Chondrocyte (in vitro differentiated cells): ENCODE data around the gene ANO2. TPM values are rescaled to one million over a fixed set of nuclear protein-coding genes. Genes with fewer than 3 reads are reported as not detected.

Experiments used
- DNase-seq: peaks from one replicate; pipeline ENCODE4 v3.0.0; 2021; ENCODE audit warnings: mixed read lengths, low spot score
- H3K27ac Mint-ChIP-seq: one replicate; pipeline ENCODE4 v1.8.0; 2021; ENCODE audit warnings: mild to moderate bottlenecking, moderate library complexity, mixed read lengths; ENCODE audit not compliant: unreplicated experiment
- H3K27me3 Mint-ChIP-seq: 2 replicates; pipeline ENCODE4 v1.8.0; 2021; ENCODE audit warnings: low read depth, mixed read lengths
- H3K36me3 Mint-ChIP-seq: 2 replicates; pipeline ENCODE4 v1.8.0; 2021; ENCODE audit warnings: low read depth, mixed read lengths
- H3K4me1 Mint-ChIP-seq: 2 replicates; pipeline ENCODE4 v1.8.0; 2021; ENCODE audit warnings: low read depth, mild to moderate bottlenecking, mixed read lengths
- H3K4me3 Mint-ChIP-seq: one replicate; pipeline ENCODE4 v1.8.0; 2021; ENCODE audit warnings: mild to moderate bottlenecking, moderate library complexity, mixed read lengths; ENCODE audit not compliant: unreplicated experiment
- H3K9me3 Mint-ChIP-seq: 2 replicates; pipeline ENCODE4 v1.8.0; 2021; ENCODE audit warnings: low read depth, mixed read lengths
- total RNA-seq: library from RNA; stranded (reverse); gene quantifications from 3 replicates; pipeline ENCODE4 v1.2.1, GENCODE V29; 2021
- TF ChIP-seq, protein P1 (sequence below): fragments of 200-600 bp; sonication (generic); IDR thresholded peaks from 2 replicates; pipeline ENCODE4 v1.5.0; 2021; ENCODE audit warnings: antibody characterized with exemption, mild to moderate bottlenecking, moderate library complexity

Gene ANO2
- total RNA-seq, 1 donor from 2014 or later, result 0.47 TPM

DNA sequence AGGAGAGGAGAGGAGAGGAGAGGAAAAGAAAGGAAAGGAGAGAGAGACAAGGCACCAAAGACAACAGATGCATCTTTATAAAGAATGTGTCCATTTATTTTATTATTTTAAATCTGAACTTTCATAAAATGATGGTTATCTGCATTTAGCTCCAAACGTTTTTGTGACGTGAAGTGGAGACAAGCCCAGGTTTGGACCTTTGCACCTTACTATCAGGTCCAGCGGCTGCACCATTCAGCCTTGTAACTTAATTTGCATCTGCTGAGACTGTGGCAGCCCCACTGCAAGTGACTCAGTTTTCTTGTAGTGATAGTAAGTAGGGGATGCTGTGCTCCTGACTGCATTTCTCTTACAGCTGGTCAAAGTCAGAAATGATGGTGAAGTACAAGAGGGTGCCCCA is 382.5 kb downstream of the ANO2 start:
- DNase-seq, result no peak
- H3K27ac Mint-ChIP-seq, result no peak overlapping the region
- peaks cover 3% of the 10 kb centered on the region for H3K9me3 Mint-ChIP-seq
- H3K4me1 Mint-ChIP-seq, result peaks cover 34% of the 10 kb centered on the region
- no peak overlapping the region for H3K4me3 Mint-ChIP-seq
- peaks cover 8% of the 10 kb centered on the region for H3K27me3 Mint-ChIP-seq
- no peaks in the 10 kb centered on the region for H3K36me3 Mint-ChIP-seq
- TF ChIP-seq, protein P1, sequence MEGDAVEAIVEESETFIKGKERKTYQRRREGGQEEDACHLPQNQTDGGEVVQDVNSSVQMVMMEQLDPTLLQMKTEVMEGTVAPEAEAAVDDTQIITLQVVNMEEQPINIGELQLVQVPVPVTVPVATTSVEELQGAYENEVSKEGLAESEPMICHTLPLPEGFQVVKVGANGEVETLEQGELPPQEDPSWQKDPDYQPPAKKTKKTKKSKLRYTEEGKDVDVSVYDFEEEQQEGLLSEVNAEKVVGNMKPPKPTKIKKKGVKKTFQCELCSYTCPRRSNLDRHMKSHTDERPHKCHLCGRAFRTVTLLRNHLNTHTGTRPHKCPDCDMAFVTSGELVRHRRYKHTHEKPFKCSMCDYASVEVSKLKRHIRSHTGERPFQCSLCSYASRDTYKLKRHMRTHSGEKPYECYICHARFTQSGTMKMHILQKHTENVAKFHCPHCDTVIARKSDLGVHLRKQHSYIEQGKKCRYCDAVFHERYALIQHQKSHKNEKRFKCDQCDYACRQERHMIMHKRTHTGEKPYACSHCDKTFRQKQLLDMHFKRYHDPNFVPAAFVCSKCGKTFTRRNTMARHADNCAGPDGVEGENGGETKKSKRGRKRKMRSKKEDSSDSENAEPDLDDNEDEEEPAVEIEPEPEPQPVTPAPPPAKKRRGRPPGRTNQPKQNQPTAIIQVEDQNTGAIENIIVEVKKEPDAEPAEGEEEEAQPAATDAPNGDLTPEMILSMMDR, result no peak

DNA sequence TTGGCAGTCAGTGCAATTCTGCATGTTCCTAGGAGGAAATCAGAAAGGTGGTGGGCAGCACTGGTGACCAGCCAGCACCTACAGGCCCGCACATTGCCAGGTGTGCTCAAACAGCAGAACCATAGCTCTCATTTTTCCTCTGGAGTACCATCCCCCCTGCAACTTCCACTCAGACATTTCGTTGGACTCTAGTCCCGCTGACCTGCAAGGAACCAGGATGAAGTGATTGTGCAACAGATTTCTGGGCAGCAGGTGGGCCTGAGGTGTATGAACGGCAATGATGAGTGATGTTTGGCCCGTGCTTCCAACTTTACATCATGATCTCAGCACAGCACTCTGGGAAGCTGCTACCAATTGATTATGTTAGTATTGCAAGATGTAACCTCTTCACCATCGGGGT is 383.2 kb downstream of the ANO2 start:
- TF ChIP-seq, protein P1, result no peak
- Mint-ChIP-seq H3K27ac (no peak overlapping the region), H3K4me3 (no peak overlapping the region), H3K36me3 (no peaks in the 10 kb centered on the region), H3K4me1 (peaks cover 27% of the 10 kb centered on the region), H3K9me3 (peaks cover 3% of the 10 kb centered on the region), H3K27me3 (peaks cover 6% of the 10 kb centered on the region)
- DNase-seq, result no peak

DNA sequence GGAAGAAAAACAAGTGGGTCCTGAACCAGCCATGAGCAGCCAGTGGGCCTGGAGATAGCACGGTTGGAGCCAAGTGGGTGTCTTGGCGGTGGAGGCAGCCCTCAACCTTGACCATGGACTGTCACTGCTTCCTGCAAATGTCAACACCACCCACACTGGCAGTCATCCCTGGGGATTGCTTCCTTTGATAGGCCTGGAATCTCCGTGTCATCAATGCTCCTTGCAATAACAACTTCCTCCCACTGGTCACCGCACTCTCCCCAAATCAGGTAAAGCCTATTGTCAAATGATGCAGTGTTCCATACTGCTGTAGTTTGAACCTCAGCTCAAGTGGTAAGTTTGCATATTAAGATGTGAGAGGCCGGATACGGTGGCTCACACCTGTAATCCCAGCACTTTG is 384.0 kb downstream of the ANO2 start:
- no peak for DNase-seq
- Mint-ChIP-seq H3K36me3 (no peaks in the 10 kb centered on the region), H3K4me1 (peaks cover 19% of the 10 kb centered on the region), H3K27ac (no peak overlapping the region), H3K9me3 (peaks cover 3% of the 10 kb centered on the region), H3K27me3 (peaks cover 6% of the 10 kb centered on the region), H3K4me3 (no peak overlapping the region)
- TF ChIP-seq, protein P1, result no peak

DNA sequence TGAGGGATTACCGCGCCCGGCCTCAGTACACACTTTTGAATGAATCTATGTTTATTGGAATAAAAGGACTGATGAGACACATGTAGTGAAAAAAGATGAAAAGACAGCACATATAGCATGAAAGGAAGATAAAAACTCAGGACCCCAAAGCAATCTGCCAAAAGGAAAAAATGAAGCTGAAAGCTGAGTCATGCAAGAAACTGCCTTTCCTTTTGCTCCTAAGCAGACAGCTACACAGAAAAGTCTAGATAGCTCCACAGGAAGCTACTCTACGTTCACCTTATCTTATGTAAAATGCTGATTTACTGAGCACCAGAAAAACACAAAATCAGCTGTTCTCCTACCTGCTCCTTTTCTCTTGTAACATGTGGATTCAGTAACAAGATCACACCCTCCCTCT is 384.8 kb downstream of the ANO2 start:
- no peak for DNase-seq
- Mint-ChIP-seq H3K27ac (no peak overlapping the region), H3K27me3 (peaks cover 6% of the 10 kb centered on the region), H3K36me3 (no peaks in the 10 kb centered on the region), H3K4me3 (no peak overlapping the region), H3K4me1 (peaks cover 11% of the 10 kb centered on the region), H3K9me3 (peaks cover 3% of the 10 kb centered on the region)
- TF ChIP-seq, protein P1, result no peak

DNA sequence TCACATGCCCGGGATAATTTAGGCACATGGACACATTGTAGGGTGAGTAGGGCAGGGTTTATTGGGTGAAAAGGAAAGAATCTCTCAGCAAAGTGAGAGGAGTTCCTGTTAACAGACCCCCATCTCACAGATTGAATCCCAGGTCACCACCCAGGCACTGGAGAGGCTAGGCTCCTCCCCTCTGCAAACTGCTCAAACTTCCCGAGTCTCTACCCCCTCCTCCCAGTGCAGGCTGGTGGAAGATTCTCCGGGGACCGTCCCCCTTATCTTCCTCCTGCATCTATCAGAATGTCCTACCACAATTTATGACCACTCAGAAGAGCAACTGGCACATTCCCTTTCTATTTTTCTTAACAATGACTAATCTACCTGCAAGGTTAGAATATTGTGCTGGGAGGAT is 387.2 kb downstream of the ANO2 start:
- peaks cover under 1% of the 10 kb centered on the region for H3K27me3 Mint-ChIP-seq
- no peak overlapping the region for H3K4me3 Mint-ChIP-seq
- no peak overlapping the region for H3K27ac Mint-ChIP-seq
- H3K36me3 Mint-ChIP-seq, result no peaks in the 10 kb centered on the region
- H3K4me1 Mint-ChIP-seq, result peaks cover 19% of the 10 kb centered on the region
- no peak for DNase-seq
- TF ChIP-seq, protein P1, result no peak
- H3K9me3 Mint-ChIP-seq, result peaks cover 3% of the 10 kb centered on the region
